GM12878 (cell line): ENCODE data around the gene GARIN5A. TPM values are rescaled to one million over a fixed set of nuclear protein-coding genes. Genes with fewer than 3 reads are reported as not detected.
A peak's percentile ranks its signal among the peaks of the same experiment; 100 is the strongest.

Experiments used
- CTCF ChIP-seq, 3 experiments: IDR thresholded peaks in 2 of 3; conservative IDR thresholded peaks in 1 of 3; 2 replicates each; pipeline ENCODE4 v1.5.1; 2011; ENCODE audit warnings: low read depth in 3 of 3, low read length in 3 of 3, mild to moderate bottlenecking in 3 of 3, control low read depth in 2 of 3, moderate library complexity in 2 of 3, inconsistent platforms in 1 of 3, mixed read lengths in 1 of 3; ENCODE audit not compliant: control insufficient read depth in 2 of 3, insufficient read depth in 1 of 3; ENCODE audit errors: extremely low read depth in 1 of 3
- DPF2 ChIP-seq: fragments of 450-650 bp; IDR thresholded peaks from 2 replicates; pipeline ENCODE4 v1.6.1; 2017; ENCODE audit warnings: mild to moderate bottlenecking
- EGR1 ChIP-seq, 2 experiments: IDR thresholded peaks; 1 replicate in 1 of 2; 2 replicates in 1 of 2; pipeline ENCODE4 v1.6.1; 2011 to 2012; ENCODE audit warnings: low read depth in 2 of 2, low read length in 2 of 2, borderline replicate concordance in 1 of 2, mild to moderate bottlenecking in 1 of 2, moderate library complexity in 1 of 2
- ELK1 ChIP-seq: IDR thresholded peaks from 2 replicates; pipeline ENCODE4 v1.6.1; 2012; ENCODE audit warnings: low read depth, low read length, improper control_type of control experiment
- ETV6 ChIP-seq, 2 experiments: fragments of 450-650 bp in 1 of 2; IDR thresholded peaks in 1 of 2; conservative IDR thresholded peaks in 1 of 2; 2 replicates each; pipeline ENCODE4 v1.6.1; 2014; ENCODE audit warnings: antibody characterized with exemption in 1 of 2, borderline replicate concordance in 1 of 2, low read depth in 1 of 2, mild to moderate bottlenecking in 1 of 2, moderate library complexity in 1 of 2
- HDGF ChIP-seq: fragments of 450-650 bp; IDR thresholded peaks from 2 replicates; pipeline ENCODE4 v1.6.1; 2016; ENCODE audit warnings: antibody characterized with exemption
- IKZF2 ChIP-seq, 2 experiments: fragments of 450-650 bp; IDR thresholded peaks; 2 replicates each; pipeline ENCODE4 v1.6.1; 2017; ENCODE audit warnings: mild to moderate bottlenecking in 2 of 2, moderate library complexity in 2 of 2
- JUNB ChIP-seq: IDR thresholded peaks from 2 replicates; pipeline ENCODE4 v1.6.1; 2016; ENCODE audit warnings: antibody characterized with exemption, mild to moderate bottlenecking
- MTA2 ChIP-seq: fragments of 450-650 bp; IDR thresholded peaks from 2 replicates; pipeline ENCODE4 v1.6.1; 2016; ENCODE audit warnings: low read depth, mild to moderate bottlenecking, moderate library complexity
- MTA3 ChIP-seq: IDR thresholded peaks from 2 replicates; pipeline ENCODE4 v1.6.1; 2012; ENCODE audit warnings: low read length, inconsistent platforms, borderline replicate concordance
- NFIC ChIP-seq: IDR thresholded peaks from 2 replicates; pipeline ENCODE4 v1.6.1; 2012; ENCODE audit warnings: low read depth, mild to moderate bottlenecking, inconsistent platforms, low read length, moderate library complexity
- NR2F1 ChIP-seq: fragments of 450-650 bp; conservative IDR thresholded peaks from 2 replicates; pipeline ENCODE4 v1.6.1; 2017; ENCODE audit warnings: mild to moderate bottlenecking
- PAX5 ChIP-seq: IDR thresholded peaks from 2 replicates; pipeline ENCODE4 v1.6.1; 2011; ENCODE audit warnings: low read depth, low read length, borderline replicate concordance
- PML ChIP-seq: IDR thresholded peaks from 2 replicates; pipeline ENCODE4 v1.6.1; 2012; ENCODE audit warnings: low read length, inconsistent platforms
- POLR2A ChIP-seq: IDR thresholded peaks from 2 replicates; pipeline ENCODE4 v1.6.1; 2011; ENCODE audit warnings: low read depth, mild to moderate bottlenecking, low read length
- RUNX3 ChIP-seq: IDR thresholded peaks from 2 replicates; pipeline ENCODE4 v1.6.1; 2012; ENCODE audit warnings: low read length, inconsistent platforms
- SKIL ChIP-seq: fragments of 450-650 bp; IDR thresholded peaks from 2 replicates; pipeline ENCODE4 v1.6.1; 2017; ENCODE audit warnings: mild to moderate bottlenecking, low read depth, inconsistent platforms; ENCODE audit not compliant: poor library complexity, severe bottlenecking
- SREBF1 ChIP-seq: IDR thresholded peaks from 2 replicates; pipeline ENCODE4 v1.6.1; 2012; ENCODE audit warnings: mild to moderate bottlenecking, low read length
- TCF12 ChIP-seq: IDR thresholded peaks from 2 replicates; pipeline ENCODE4 v1.6.1; 2011; ENCODE audit warnings: low read depth, mild to moderate bottlenecking, low read length
- YY1 ChIP-seq: IDR thresholded peaks from 2 replicates; pipeline ENCODE4 v1.6.1; 2011; ENCODE audit warnings: low read depth, mild to moderate bottlenecking, low read length
- ZNF207 ChIP-seq: fragments of 450-650 bp; IDR thresholded peaks from 2 replicates; pipeline ENCODE4 v1.6.1; 2014; ENCODE audit warnings: antibody characterized with exemption, mild to moderate bottlenecking, borderline replicate concordance
- polyA plus RNA-seq, 11 experiments: library from polyadenylated mRNA; depleted of rRNA in 4 of 11; unstranded in 6 of 11; stranded (reverse) in 5 of 11; fragments of >200 nt; fragmentation: Nextera tagmentation in 4 of 11; fragmentation: Illumina TruSeq in 1 of 11; extraction: Ambion mirVana in 4 of 11; extraction: Trizol in 1 of 11; gene quantifications; 1 replicate in 1 of 11; 2 replicates in 10 of 11; pipeline versions ENCODE4 v1.2.1 to v1.2.3, GENCODE V29; 2011 to 2016; ENCODE audit warnings: inconsistent platforms in 2 of 11, missing spikeins in 2 of 11, low read depth in 1 of 11
- total RNA-seq, 4 experiments: library from RNA; depleted of rRNA in 3 of 4; stranded (reverse); fragments of >200 nt in 3 of 4; fragmentation: Illumina TruSeq in 1 of 4; extraction: Trizol in 1 of 4; gene quantifications; 2 replicates each; pipeline versions ENCODE4 v1.2.1 to v1.2.3, GENCODE V29; 2013 to 2021
- TF ChIP-seq, protein P1 (sequence below): fragments of 450-650 bp; conservative IDR thresholded peaks from 2 replicates; pipeline ENCODE4 v1.6.1; 2017; ENCODE audit warnings: mild to moderate bottlenecking, moderate library complexity
- TF ChIP-seq, protein P2 (sequence below): fragments of 450-650 bp; IDR thresholded peaks from 2 replicates; pipeline ENCODE4 v1.6.1; 2017; ENCODE audit warnings: low read depth, mild to moderate bottlenecking, moderate library complexity

Gene GARIN5A
- total and polyA plus RNA-seq, 10 of the 15 experiments (the other 5 are each of a cell fraction or from before 2014, with no cell fraction given) = 0.18 to 1.2 (median 0.24) TPM; not detected in 6

DNA sequence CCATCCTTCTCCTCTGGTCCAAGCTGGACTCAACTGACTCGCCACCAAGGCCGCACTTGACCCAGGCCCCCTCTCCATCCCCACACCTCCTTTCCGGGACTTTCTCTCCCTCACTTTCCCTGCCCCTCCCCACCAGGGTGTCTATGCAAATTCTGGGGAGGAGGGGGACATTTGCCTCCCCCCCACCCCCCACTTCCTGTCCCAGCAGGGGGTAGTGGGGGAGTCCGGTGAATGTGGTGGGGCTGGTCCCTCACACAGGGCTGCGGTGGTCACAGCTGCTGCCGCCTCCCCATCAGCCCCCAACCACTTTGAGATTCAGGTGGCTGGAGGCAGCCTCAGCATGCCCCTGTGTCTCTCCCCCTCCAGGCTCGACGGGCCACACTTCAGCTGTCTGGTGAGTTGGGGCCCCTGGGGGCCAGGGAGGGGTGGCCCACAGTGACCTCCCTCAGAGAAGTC, 57.0 kb downstream of the GARIN5A start (continued):
- TF ChIP-seq PAX5 (peak; percentile 55; the same call in 1 of the 2 replicates), JUNB (no peak), IKZF2 (IDR thresholded peaks at IDR 0.05) (peak; percentile 32 to 58; a peak in 1 of 4 replicates), PML (0 out of 2 replicates have a peak, but pooled peaks have one; percentile 60), TCF12 (peak; percentile 91), DPF2 (peak; percentile 73), SKIL (peak; percentile 55), MTA3 (peak; percentile 14; the same call in 1 of the 2 replicates), CTCF (IDR thresholded peaks at IDR 0.05 in 2 of 3, conservative IDR thresholded peaks at IDR 0.05 in 1 of 3; ENCODE audit: control insufficient read depth in 2 of 3, extremely low read depth in 1 of 3, insufficient read depth in 1 of 3, low read depth in 3 of 3, low read length in 3 of 3) (no peak), NFIC (peak; percentile 44; the same call in 1 of the 2 replicates), RUNX3 (peak; percentile 88), NR2F1 (peak; percentile 78), MTA2 (peak; percentile 49; the same call in 1 of the 2 replicates), ZNF207 (no peak), YY1 (0 out of 2 replicates have a peak, but pooled peaks have one; percentile 32), ETV6 (conservative IDR thresholded peaks at IDR 0.05 in 1 of 2, IDR thresholded peaks at IDR 0.05 in 1 of 2; ENCODE audit: borderline replicate concordance in 1 of 2, low read depth in 1 of 2) (no peak), SREBF1 (no peak), EGR1 (IDR thresholded peaks at IDR 0.05; ENCODE audit: borderline replicate concordance in 1 of 2, low read depth in 2 of 2, low read length in 2 of 2) (peak in 1 of 2 experiments; percentile 73; a peak in 2 of 3 replicates), ELK1 (peak; percentile 61), HDGF (0 out of 2 replicates have a peak, but pooled peaks have one; percentile 15), POLR2A (peak; percentile 76)
- TF ChIP-seq, protein P1, sequence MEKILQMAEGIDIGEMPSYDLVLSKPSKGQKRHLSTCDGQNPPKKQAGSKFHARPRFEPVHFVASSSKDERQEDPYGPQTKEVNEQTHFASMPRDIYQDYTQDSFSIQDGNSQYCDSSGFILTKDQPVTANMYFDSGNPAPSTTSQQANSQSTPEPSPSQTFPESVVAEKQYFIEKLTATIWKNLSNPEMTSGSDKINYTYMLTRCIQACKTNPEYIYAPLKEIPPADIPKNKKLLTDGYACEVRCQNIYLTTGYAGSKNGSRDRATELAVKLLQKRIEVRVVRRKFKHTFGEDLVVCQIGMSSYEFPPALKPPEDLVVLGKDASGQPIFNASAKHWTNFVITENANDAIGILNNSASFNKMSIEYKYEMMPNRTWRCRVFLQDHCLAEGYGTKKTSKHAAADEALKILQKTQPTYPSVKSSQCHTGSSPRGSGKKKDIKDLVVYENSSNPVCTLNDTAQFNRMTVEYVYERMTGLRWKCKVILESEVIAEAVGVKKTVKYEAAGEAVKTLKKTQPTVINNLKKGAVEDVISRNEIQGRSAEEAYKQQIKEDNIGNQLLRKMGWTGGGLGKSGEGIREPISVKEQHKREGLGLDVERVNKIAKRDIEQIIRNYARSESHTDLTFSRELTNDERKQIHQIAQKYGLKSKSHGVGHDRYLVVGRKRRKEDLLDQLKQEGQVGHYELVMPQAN = peak; percentile 66; the same call in 1 of the 2 replicates
- TF ChIP-seq, protein P2, sequence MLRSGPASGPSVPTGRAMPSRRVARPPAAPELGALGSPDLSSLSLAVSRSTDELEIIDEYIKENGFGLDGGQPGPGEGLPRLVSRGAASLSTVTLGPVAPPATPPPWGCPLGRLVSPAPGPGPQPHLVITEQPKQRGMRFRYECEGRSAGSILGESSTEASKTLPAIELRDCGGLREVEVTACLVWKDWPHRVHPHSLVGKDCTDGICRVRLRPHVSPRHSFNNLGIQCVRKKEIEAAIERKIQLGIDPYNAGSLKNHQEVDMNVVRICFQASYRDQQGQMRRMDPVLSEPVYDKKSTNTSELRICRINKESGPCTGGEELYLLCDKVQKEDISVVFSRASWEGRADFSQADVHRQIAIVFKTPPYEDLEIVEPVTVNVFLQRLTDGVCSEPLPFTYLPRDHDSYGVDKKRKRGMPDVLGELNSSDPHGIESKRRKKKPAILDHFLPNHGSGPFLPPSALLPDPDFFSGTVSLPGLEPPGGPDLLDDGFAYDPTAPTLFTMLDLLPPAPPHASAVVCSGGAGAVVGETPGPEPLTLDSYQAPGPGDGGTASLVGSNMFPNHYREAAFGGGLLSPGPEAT = peak; percentile 20; the same call in 1 of the 2 replicates
